C4-2B (cell line): ENCODE results near the gene EIF4A3.

Source experiments
- CTCF ChIP-seq: fragments of 450-650 bp; conservative IDR thresholded peaks from 2 replicates; pipeline ENCODE4 v1.5.1; 2017; ENCODE audit warnings: mild to moderate bottlenecking
- ZFX ChIP-seq: fragments of 450-650 bp; IDR thresholded peaks from 2 replicates; pipeline ENCODE4 v1.6.1; 2017

- no peak for TF ChIP-seq CTCF
- TF ChIP-seq ZFX, result no peak
Measured at GRCh38 chr17:80110447-80110812, 36.5 kb downstream of the EIF4A3 start.
